C4-2B (cell line): Measurements from ENCODE around the gene LRRC10B.

ENCODE experiments used
- CTCF ChIP-seq: fragments of 450-650 bp; conservative IDR thresholded peaks from 2 replicates; pipeline ENCODE4 v1.5.1; 2017; ENCODE audit warnings: mild to moderate bottlenecking
- ZFX ChIP-seq: fragments of 450-650 bp; IDR thresholded peaks from 2 replicates; pipeline ENCODE4 v1.6.1; 2017

- TF ChIP-seq CTCF: no peak
- no peak for TF ChIP-seq ZFX
Observed at GRCh38 chr11:61497876-61498275, 10.7 kb upstream of the LRRC10B start.
